GM19193 (cell line): Measurements from ENCODE around the gene AADAC.

Source experiments
- POLR2A ChIP-seq: IDR thresholded peaks from 4 replicates; pipeline ENCODE4 v1.6.1; 2011; ENCODE audit not compliant: insufficient read depth, insufficient read length; ENCODE audit errors: extremely low read depth

Gene AADAC

GRCh38 chr3:151869181-151869580 is 55.3 kb downstream of the AADAC start:
- TF ChIP-seq POLR2A: no peak

GRCh38 chr3:151871639-151872468 is 57.9 kb downstream of the AADAC start:
- no peak for TF ChIP-seq POLR2A

GRCh38 chr3:151873398-151873797 is 59.5 kb downstream of the AADAC start, which contains the start of gene SUCNR1:
Gene SUCNR1, plus strand, starts transcription at chr3:151873643. Its CDS starts 6,250 bp downstream, at chr3:151879893.
- TF ChIP-seq POLR2A: no peak

- TF ChIP-seq POLR2A: no peak
These were observed 61.8 kb downstream of the AADAC start for GRCh38 chr3:151875759-151876158.

GRCh38 chr3:151877269-151877668 is 63.4 kb downstream of the AADAC start:
- TF ChIP-seq POLR2A: no peak
